HepG2 (cell line): ENCODE data around the gene GPR61. TPM values are rescaled to one million over a fixed set of nuclear protein-coding genes. Genes with fewer than 3 reads are reported as not detected.

Experiments
- ATAC-seq: fragments of 200-7000 bp; cut with Tn5 transposase; 3 replicates; pipeline ENCODE4 v1.9.1; 2020; ENCODE audit warnings: mild to moderate bottlenecking, moderate library complexity
- BruUV-seq: library from RNA; stranded (reverse); fragments of 400-500 nt; replicated peaks from 2 replicates; lab custom pipeline; 2021; lab: Mats Ljungman, UMichigan
- CTCF ChIA-PET: fragments of 300-600 bp; formaldehyde crosslinking; extraction: SDS; loops from one replicate; lab custom pipeline; 2021; ENCODE audit warnings: low total read pairs, inconsistent platforms, low intra/inter-chr PET ratio; lab: Yijun Ruan, JAX
- POLR2A ChIA-PET: fragments of 350-600 bp; sonication (Branson Sonifier 250); formaldehyde crosslinking; loops from one replicate; lab custom pipeline; 2020; ENCODE audit warnings: antibody characterized with exemption, inconsistent platforms; lab: Yijun Ruan, JAX
- DNase-seq: peaks from one replicate; pipeline ENCODE4 v3.0.0-alpha.2; 2015; ENCODE audit warnings: low spot score
- FAIRE-seq: peaks from 3 replicates; lab custom pipeline; 2011; peaks lifted over from hg19 to GRCh38; lab: Jason Lieb, UNC
- H2AFZ ChIP-seq: one replicate; pipeline ENCODE4 v1.6.1; 2011; ENCODE audit warnings: low read length, inconsistent platforms
- H3K27ac ChIP-seq: fragments of 300-600 bp; 3 replicates; pipeline ENCODE4 v1.8.0; 2011; ENCODE audit warnings: mixed run types, mild to moderate bottlenecking, mixed read lengths, low read length, inconsistent platforms; ENCODE audit not compliant: insufficient read depth; ENCODE audit errors: extremely low read length
- H3K27me3 ChIP-seq, 2 experiments: fragments of 200-600 bp in 1 of 2; 2 replicates in 1 of 2; 3 replicates in 1 of 2; pipeline versions ENCODE4 v1.6.0 to v1.8.0; 2011; ENCODE audit warnings: low read length in 2 of 2, mild to moderate bottlenecking in 2 of 2, moderate library complexity in 2 of 2, inconsistent platforms in 1 of 2; ENCODE audit not compliant: insufficient read depth in 2 of 2, control insufficient read depth in 1 of 2
- H3K36me3 ChIP-seq, 2 experiments: fragments of 200-600 bp in 1 of 2; replicated peaks in 1 of 2; 2 replicates in 1 of 2; 3 replicates in 1 of 2; pipeline versions ENCODE4 v1.5.1 to v1.8.0; 2011; ENCODE audit warnings: low read length in 2 of 2, inconsistent platforms in 1 of 2; ENCODE audit not compliant: insufficient read depth in 2 of 2, control insufficient read depth in 1 of 2
- H3K4me1 ChIP-seq: 2 replicates; pipeline ENCODE4 v1.5.1; 2012; ENCODE audit warnings: low read length, inconsistent platforms; ENCODE audit not compliant: insufficient read depth
- H3K4me2 ChIP-seq: 2 replicates; pipeline ENCODE4 v1.6.0; 2011; ENCODE audit warnings: low read depth, low read length, inconsistent platforms
- H3K4me3 ChIP-seq, 3 experiments: fragments of 200-600 bp in 1 of 3; sonication (generic), shearing (Covaris generic) in 1 of 3; replicated peaks in 1 of 3; 2 replicates each; pipeline ENCODE4 v1.5.1; 2011 to 2016; ENCODE audit warnings: low read length in 3 of 3, inconsistent platforms in 2 of 3, low read depth in 2 of 3, mild to moderate bottlenecking in 2 of 3, control low read depth in 1 of 3, mixed read lengths in 1 of 3; ENCODE audit not compliant: insufficient read depth in 1 of 3
- H3K79me2 ChIP-seq: one replicate; pipeline ENCODE4 v1.6.1; 2011; ENCODE audit warnings: low read length, inconsistent platforms; ENCODE audit not compliant: insufficient read depth
- H3K9ac ChIP-seq: 2 replicates; pipeline ENCODE4 v1.6.0; 2011; ENCODE audit warnings: mild to moderate bottlenecking, low read depth, low read length, inconsistent platforms; ENCODE audit not compliant: insufficient read depth
- H3K9me3 ChIP-seq: 2 replicates; pipeline ENCODE4 v1.5.1; 2012; ENCODE audit warnings: mild to moderate bottlenecking, low read length
- H4K20me1 ChIP-seq: 2 replicates; pipeline ENCODE4 v1.6.0; 2011; ENCODE audit warnings: inconsistent platforms, mild to moderate bottlenecking, low read length, moderate library complexity; ENCODE audit not compliant: insufficient read depth
- AGO2 ChIP-seq: fragments of 200-400 bp; formaldehyde crosslinking; optimal IDR thresholded peaks from 2 replicates; pipeline ENCODE3; 2017; ENCODE audit warnings: mild to moderate bottlenecking, low read depth, low read length, moderate library complexity
- E2F1 ChIP-seq: sonication (generic); formaldehyde crosslinking; IDR thresholded peaks from 2 replicates; pipeline ENCODE4 v1.5.0; 2020; ENCODE audit warnings: missing genetic modification reagents
- MIER2 ChIP-seq: IDR thresholded peaks from 2 replicates; pipeline ENCODE4 v1.6.1; 2016; ENCODE audit warnings: missing biosample characterization, missing genetic modification reagents
- MXI1 ChIP-seq: IDR thresholded peaks from 3 replicates; pipeline ENCODE4 v1.6.1; 2012; ENCODE audit warnings: low read depth, low read length, inconsistent platforms, borderline replicate concordance
- SOX5 ChIP-seq: IDR thresholded peaks from 2 replicates; pipeline ENCODE4 v1.6.1; 2016; ENCODE audit warnings: borderline replicate concordance
- WIZ ChIP-seq: sonication (generic); formaldehyde crosslinking; IDR thresholded peaks from 2 replicates; pipeline ENCODE4 v1.5.1; 2020; ENCODE audit warnings: mild to moderate bottlenecking, missing genetic modification reagents
- ZBTB49 ChIP-seq: sonication (generic); formaldehyde crosslinking; IDR thresholded peaks from 2 replicates; pipeline ENCODE4 v1.4.0; 2020; ENCODE audit warnings: missing genetic modification reagents, borderline replicate concordance
- ZNF225 ChIP-seq: sonication (generic); formaldehyde crosslinking; IDR thresholded peaks from 2 replicates; pipeline ENCODE4 v1.4.0; 2020; ENCODE audit warnings: mild to moderate bottlenecking, missing genetic modification reagents
- ZNF274 ChIP-seq: sonication (generic); formaldehyde crosslinking; IDR thresholded peaks from 2 replicates; pipeline ENCODE4 v1.5.1; 2020; ENCODE audit warnings: mild to moderate bottlenecking, missing genetic modification reagents
- ZNF430 ChIP-seq: sonication (generic); formaldehyde crosslinking; IDR thresholded peaks from 2 replicates; pipeline ENCODE4 v1.9.0; 2021; ENCODE audit warnings: mild to moderate bottlenecking, missing genetic modification reagents
- ZNF780A ChIP-seq: sonication (generic); formaldehyde crosslinking; IDR thresholded peaks from 2 replicates; pipeline ENCODE4 v1.8.0; 2022; ENCODE audit warnings: mild to moderate bottlenecking, missing genetic modification reagents, moderate library complexity
- WGBS: methylation state at CpG from one replicate; pipeline ENCODE4 v1.1.6; 2017; ENCODE audit warnings: low lambda C conversion rate; 5-methylcytosine and 5-hydroxymethylcytosine counted together
- in situ Hi-C: cut with HindIII; loops from 2 replicates; pipeline ENCODE4 v1.10.0; 2017; ENCODE audit warnings: low pct_unique_long_range_greater_than_20kb; ENCODE audit not compliant: extremely low pct_ligation_motif_present
- intact Hi-C: fragments of 100-400 bp; cut with micrococcal nuclease; formaldehyde crosslinking; loops from one replicate; pipeline ENCODE4 v1.10.0; 2022; ENCODE audit not compliant: unreplicated experiment
- polyA plus RNA-seq, 8 experiments: library from polyadenylated mRNA; depleted of rRNA in 3 of 8; stranded (reverse) in 7 of 8; unstranded in 1 of 8; fragments of >200 nt; fragmentation: Illumina TruSeq in 4 of 8; extraction: Trizol in 4 of 8; gene quantifications; 2 replicates each; pipeline versions ENCODE4 v1.2.1 to v1.2.3, GENCODE V29; 2011 to 2016; ENCODE audit warnings: low read depth in 4 of 8, missing spikeins in 1 of 8, mixed read lengths in 1 of 8; ENCODE audit not compliant: insufficient read depth in 1 of 8
- total RNA-seq, 5 experiments: library from RNA; depleted of rRNA; stranded (reverse); fragments of >200 nt; fragmentation: Illumina TruSeq; extraction: Trizol; gene quantifications; 2 replicates each; pipeline ENCODE4 v1.2.3, GENCODE V29; 2016; ENCODE audit warnings: low read depth in 1 of 5
- TF ChIP-seq, protein P1 (sequence below): sonication (generic); formaldehyde crosslinking; conservative IDR thresholded peaks from 2 replicates; pipeline ENCODE4 v1.4.0; 2020; ENCODE audit warnings: mild to moderate bottlenecking, missing genetic modification reagents, moderate library complexity

GPR61 gene
- total and polyA plus RNA-seq, 2 of the 13 experiments (the other 11 are each of a cell fraction or from before 2014, with no cell fraction given): not detected

GRCh38 chr1:109541102-109541501 is 1.4 kb downstream of the GPR61 start:
- no peak for FAIRE-seq
- no peak overlapping the region for H2AFZ ChIP-seq
- POLR2A ChIA-PET: no interaction called here
- H3K4me3 ChIP-seq: no peak overlapping the region
- BruUV-seq: no TSS peak
- WGBS: 35% methylated on average over 3 of the region's 3 CpGs
- intact Hi-C loops (loop anchor here (10.0 kb wide), 1 partner anchor 444 kb away; the partner anchor contains the start of gene AHCYL1), in situ Hi-C loops (loop anchor here (10.0 kb wide), 1 partner anchor 174 kb away; the partner anchor contains the start of gene GSTM5)
- CTCF ChIA-PET: no interaction called here
- no peak overlapping the region for H3K27ac ChIP-seq
- H3K4me1 ChIP-seq: peaks cover 38% of the 10 kb centered on the region
- no peaks in the 10 kb centered on the region for H4K20me1 ChIP-seq
- no peak for ATAC-seq
- H3K4me2 ChIP-seq: no peak overlapping the region
- peaks cover 7 to 21% of the 10 kb centered on the region in 2 experiments; a peak in 3 of 5 replicates for H3K27me3 ChIP-seq
- DNase-seq: no peak
- H3K36me3 ChIP-seq: no peaks in the 10 kb centered on the region
- no peaks in the 10 kb centered on the region for H3K9me3 ChIP-seq
- no peaks in the 10 kb centered on the region for H3K79me2 ChIP-seq
- H3K9ac ChIP-seq: no peak overlapping the region
- TF ChIP-seq ZNF780A (CRISPR knock-in tag) (no peak), ZNF225 (CRISPR knock-in tag) (no peak), ZNF274 (no peak)
- TF ChIP-seq, all 625 proteins: peak for 0

- whole genome bisulfite sequencing: 71% methylated on average over 5 of the region's 10 CpGs
- ATAC-seq (no peak), DNase-seq (no peak), FAIRE-seq (no peak)
- intact Hi-C loops: loop anchor here (2.0 to 10.0 kb wide), 2 partner anchors 96 to 442 kb away; partner anchors contain the start of gene AHCYL1
- H3K4me1 ChIP-seq: peaks cover 50% of the 10 kb centered on the region
- H3K27ac ChIP-seq: no peak overlapping the region
- H3K9ac ChIP-seq: no peak overlapping the region
- no peak overlapping the region for H2AFZ ChIP-seq
- H3K79me2 ChIP-seq: peaks cover 11% of the 10 kb centered on the region
- no peaks in the 10 kb centered on the region for H4K20me1 ChIP-seq
- H3K9me3 ChIP-seq: no peaks in the 10 kb centered on the region
- no peak overlapping the region for H3K4me2 ChIP-seq
- in situ Hi-C loops: loop anchor here (10.0 kb wide), 1 partner anchor 172 kb away; the partner anchor contains the start of gene GSTM5
- POLR2A ChIA-PET: no interaction called here
- H3K36me3 ChIP-seq: no peaks in the 10 kb centered on the region
- TF ChIP-seq ZBTB49 (no peak), MIER2 (CRISPR knock-in tag) (no peak), SOX5 (no peak), AGO2 (no peak), MXI1 (no peak), ZNF430 (CRISPR knock-in tag) (no peak), WIZ (no peak), E2F1 (CRISPR knock-in tag) (no peak)
- TF ChIP-seq, protein P1, sequence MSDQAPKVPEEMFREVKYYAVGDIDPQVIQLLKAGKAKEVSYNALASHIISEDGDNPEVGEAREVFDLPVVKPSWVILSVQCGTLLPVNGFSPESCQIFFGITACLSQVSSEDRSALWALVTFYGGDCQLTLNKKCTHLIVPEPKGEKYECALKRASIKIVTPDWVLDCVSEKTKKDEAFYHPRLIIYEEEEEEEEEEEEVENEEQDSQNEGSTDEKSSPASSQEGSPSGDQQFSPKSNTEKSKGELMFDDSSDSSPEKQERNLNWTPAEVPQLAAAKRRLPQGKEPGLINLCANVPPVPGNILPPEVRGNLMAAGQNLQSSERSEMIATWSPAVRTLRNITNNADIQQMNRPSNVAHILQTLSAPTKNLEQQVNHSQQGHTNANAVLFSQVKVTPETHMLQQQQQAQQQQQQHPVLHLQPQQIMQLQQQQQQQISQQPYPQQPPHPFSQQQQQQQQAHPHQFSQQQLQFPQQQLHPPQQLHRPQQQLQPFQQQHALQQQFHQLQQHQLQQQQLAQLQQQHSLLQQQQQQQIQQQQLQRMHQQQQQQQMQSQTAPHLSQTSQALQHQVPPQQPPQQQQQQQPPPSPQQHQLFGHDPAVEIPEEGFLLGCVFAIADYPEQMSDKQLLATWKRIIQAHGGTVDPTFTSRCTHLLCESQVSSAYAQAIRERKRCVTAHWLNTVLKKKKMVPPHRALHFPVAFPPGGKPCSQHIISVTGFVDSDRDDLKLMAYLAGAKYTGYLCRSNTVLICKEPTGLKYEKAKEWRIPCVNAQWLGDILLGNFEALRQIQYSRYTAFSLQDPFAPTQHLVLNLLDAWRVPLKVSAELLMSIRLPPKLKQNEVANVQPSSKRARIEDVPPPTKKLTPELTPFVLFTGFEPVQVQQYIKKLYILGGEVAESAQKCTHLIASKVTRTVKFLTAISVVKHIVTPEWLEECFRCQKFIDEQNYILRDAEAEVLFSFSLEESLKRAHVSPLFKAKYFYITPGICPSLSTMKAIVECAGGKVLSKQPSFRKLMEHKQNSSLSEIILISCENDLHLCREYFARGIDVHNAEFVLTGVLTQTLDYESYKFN: no peak
- H3K4me3 ChIP-seq: no peak overlapping the region
- peaks cover 7 to 19% of the 10 kb centered on the region in 2 experiments; a peak in 3 of 5 replicates for H3K27me3 ChIP-seq
- CTCF ChIA-PET: no interaction called here
- BruUV-seq: no TSS peak
Measured at GRCh38 chr1:109542657-109543056, 3.0 kb downstream of the GPR61 start.
